NCI-H2196 treated with DMSO at 0.1 percent for 48 hours (cell line): Measurements from ENCODE around the gene ATRIP.
"Not testable (repeated sequence)": the region's sequence is repeated elsewhere in the genome, so short reads cannot be mapped to it uniquely, and the experiment has no call there.

Experiments
- DNase-seq: peaks from one replicate; lab custom pipeline; 2025; ENCODE audit not compliant: unreplicated experiment; lab: John Stamatoyannopoulos, UW

Gene ATRIP

DNA sequence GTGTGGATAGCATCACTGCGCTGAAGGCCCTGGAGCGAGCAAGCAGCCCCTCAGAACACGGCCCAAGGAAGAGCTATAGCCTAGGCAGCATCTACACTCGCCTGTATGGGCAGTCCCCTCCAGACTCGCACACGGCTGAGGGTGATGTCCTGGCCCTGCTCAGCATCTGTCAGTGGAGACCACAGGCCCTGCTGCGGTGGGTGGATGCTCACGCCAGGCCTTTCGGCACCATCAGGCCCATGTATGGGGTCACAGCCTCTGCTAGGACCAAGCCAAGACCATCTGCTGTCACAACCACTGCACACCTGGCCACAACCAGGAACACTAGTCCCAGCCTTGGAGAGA, 20.5 kb downstream of the ATRIP start:
- DNase-seq, result no peak

DNA sequence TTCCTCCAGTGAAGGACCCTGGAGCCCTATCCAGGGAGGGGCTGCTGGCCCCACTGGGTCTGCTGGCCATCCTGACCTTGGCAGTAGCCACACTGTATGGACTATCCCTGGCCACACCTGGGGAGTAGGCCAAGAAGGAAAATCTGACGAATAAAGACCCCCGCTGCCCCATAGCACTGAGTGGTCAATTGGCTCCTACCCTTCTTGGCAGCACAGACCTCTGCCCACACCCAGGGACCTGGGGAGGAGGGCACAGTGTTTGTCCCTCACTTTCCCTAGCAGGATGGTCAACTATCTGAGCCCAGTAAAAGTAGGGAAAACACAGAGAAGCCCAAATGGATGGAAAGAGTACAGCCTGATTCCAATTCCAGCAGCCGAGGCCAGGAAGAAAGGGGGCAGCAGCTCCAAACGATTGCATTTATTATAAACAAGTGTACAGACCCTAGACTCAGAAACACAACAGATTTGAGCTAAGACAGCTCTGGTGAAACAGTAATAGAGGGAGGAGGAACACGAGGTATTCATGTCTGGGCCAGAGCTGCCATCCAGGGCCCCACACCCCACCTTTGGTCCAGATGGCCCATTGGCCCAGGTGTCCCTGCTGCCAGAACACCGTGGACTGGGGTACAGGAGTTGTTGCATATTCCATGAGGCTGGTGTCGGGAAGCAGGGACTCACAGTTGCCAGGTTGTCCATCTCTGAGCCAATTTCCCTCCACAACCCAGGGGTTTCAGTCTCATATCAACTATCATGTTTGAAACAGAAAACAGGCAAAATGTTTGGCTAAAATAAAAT, 21.1 kb downstream of the ATRIP start:
- no peak for DNase-seq

GRCh38 chr3:48468329-48468731, 21.8 kb downstream of the ATRIP start:
- no peak for DNase-seq

GRCh38 chr3:48469046-48469915, 22.7 kb downstream of the ATRIP start:
- DNase-seq, result no peak

GRCh38 chr3:48470286-48470685, 23.7 kb downstream of the ATRIP start:
- no peak for DNase-seq

DNA sequence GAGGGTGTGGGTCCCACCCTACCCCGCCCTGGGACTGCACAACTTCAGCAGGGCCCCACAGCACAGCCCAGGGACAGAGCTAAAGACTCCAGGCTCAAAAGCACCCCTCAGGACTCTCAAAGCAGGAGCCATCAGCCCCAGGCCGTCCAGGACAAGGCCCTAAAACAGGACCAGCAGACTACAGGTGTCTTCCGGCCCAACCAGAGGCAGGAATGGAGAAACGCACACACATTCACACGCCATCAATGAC, 26.1 kb downstream of the ATRIP start:
- no peak for DNase-seq

GRCh38 chr3:48472923-48473616, 26.5 kb downstream of the ATRIP start:
- peak; percentile 51 for DNase-seq

DNA sequence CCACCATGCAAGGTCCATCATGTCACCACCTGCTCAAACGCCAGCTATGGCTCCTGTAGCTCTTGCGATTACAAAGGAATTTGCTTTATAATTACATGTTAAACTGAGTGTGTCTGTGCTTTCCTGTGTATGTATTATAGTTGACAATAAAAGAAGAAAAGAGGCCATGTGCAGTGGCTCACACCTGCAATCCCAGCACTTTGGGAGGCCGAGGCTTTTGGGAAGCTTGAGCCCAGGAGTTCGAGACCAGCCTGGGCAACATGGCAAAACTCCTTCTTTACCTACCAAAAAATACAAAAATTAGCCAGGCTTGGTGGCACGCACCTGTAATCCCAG, 27.0 kb downstream of the ATRIP start:
- DNase-seq, result no peak

DNA sequence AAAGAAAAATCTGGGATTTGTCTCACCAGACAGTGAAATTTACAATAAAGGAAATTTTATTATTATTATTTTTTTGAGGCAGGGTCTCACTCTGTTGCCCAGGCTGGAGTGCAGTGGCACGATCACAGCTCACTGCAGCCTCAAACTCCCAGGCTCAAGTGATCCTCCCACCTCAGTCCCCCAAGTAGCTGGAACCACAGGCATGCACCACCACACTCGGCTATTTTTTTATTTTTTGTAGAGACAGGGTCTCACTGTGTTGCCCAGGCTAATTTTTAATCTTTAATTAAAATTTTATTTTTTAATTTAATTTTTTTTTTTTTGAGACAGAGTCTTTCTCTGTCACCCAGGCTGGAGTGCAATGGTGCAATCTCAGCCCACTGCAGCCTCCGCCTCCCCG, 27.5 kb downstream of the ATRIP start:
- not testable (repeated sequence) for DNase-seq

DNA sequence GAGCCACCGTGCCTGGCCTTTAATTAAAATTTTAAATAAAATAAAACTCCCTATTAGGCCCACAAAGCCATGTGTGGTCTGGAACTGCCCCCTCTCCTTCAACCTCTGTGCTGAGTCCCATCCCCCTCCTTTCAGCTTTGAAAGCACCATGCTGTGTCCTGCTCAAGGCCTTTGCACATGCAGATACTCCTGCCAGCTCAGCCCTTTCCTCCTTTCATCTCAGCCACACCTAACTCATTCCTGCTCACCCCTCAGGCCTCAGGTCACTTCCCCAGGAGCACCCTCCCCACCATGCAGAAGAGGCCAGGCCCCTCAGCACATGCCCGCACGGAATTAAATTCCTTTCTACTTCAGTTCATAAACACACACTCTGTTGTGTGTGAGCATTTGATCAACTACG, 28.1 kb downstream of the ATRIP start:
- no peak for DNase-seq

DNA sequence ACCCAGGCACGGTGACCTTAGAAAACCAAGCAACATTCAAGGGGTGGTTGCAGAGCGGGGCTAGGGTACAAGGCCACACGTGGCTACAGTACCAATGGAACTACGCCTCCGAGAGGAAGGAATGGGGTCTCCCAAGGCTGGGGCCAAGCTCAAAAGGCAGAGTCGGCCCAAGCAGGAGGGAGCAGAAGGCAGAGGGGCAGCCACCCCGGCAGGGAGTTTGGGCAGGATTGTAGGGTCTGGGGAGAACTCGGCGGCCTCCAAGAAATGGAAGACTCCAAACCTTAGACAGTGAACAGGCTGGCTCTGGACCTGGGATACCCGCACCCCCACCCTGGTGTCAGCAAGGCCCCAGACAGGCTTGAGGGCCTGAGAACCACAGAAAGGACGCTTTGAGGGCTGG, 28.7 kb downstream of the ATRIP start:
- no peak for DNase-seq

GRCh38 chr3:48476426-48477053, 30.0 kb downstream of the ATRIP start:
- no peak for DNase-seq

DNA sequence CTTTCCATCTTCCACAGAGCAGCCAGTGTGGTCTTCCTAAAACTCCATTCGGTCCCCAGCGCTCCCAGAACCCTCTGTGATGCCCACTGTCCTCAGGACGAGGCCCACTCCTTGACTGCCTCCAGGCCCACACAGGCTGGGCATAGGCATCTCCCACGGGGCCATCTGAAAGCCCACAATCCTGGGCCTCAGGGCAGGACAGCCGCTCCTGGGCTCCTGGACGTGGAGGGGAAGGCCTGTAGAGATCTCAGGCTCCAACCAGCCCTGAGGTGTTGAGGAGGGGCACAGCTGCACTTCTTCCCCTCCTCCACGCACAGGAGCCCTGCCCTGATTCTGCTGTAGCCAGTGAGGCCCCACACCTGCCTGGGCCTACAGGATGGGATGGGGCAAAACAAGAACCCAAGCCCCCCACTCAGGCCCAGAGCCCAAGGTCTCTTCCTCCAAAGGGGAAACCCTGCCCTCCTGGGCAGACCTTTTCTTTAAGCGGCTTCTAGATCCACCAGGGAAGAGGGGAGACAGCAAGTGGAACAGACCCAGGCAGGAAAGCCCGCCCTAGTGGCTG, 31.5 kb downstream of the ATRIP start:
- no peak for DNase-seq

DNA sequence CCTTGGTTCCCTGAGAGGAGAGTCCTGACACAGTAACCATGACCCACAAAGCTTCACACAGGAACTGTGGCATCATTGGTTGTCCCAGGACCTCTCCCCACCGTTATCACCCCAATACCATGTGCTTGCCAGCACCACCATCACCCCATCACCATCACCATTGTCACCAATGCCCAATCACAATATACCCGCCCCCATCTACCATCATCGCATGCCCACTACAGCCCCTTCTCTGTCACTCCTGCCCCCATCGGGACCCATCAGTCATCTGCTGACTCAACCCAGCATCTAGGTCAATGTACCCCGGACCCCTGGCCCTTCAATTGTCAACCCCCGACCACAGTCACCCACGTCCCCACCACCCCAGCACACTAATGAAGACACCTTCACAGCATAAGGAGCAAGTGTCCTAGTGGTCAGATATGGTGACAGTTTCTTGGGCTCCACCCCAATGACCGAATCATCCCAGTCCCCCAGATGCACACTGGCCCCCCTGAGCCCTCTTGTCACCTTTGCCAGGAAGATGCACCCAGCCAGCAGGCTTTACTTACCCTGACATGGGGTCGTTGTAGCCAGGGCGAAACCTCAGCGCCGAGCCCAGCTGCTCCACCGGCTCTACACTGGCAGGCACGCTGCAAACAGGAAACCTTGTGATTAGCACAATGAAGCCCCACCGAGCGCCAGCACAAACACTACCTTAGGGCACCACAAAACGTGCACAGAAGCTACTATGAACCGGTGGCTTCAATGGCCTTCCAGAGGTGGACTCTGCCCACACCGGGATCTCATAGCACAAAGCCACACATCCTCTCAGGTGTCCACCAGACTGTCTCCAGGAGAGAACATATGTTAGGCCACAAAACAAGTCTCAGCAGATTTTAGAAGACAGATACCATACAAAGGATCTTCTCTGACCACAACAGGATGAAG, 32.4 kb downstream of the ATRIP start:
- no peak for DNase-seq

DNA sequence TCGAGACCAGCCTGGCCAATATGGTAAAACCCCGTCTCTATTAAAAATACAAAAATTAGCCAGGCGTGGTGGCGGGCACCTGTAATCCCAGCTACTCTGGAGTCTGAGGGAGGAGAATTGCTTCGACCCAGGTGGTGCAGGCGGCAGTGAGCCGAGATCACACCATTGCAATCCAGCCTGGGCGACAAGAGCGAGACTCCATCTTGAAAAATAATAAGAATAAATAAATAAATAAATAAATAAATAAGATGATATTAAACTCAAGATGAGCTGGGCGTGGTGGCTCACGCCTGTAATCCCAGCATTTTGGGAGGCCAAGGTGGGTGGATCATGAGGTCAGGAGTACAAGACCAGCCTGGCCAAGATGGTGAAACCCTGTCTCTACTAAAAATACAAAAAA, 34.4 kb downstream of the ATRIP start:
- DNase-seq, result not testable (repeated sequence)

GRCh38 chr3:48482822-48483221, 36.3 kb downstream of the ATRIP start:
- not testable (repeated sequence) for DNase-seq

DNA sequence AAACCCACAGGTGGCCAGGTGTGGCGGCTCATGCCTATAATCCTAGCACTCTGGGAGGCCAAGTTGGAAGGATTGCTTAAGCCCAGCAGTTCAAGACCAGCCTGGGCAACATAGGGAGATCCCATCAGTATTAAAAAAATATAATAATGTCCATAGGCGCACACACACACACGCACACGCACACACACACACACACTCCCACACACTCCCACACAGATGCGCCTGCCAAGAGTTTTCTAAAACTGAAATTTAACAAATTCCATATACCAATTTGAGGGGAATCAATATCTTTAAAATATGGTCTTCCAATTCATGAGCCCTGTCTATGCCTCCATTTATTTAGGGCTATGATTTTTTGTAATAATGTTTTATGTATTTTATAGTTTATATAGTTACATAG, 40.4 kb downstream of the ATRIP start:
- DNase-seq, result no peak

DNA sequence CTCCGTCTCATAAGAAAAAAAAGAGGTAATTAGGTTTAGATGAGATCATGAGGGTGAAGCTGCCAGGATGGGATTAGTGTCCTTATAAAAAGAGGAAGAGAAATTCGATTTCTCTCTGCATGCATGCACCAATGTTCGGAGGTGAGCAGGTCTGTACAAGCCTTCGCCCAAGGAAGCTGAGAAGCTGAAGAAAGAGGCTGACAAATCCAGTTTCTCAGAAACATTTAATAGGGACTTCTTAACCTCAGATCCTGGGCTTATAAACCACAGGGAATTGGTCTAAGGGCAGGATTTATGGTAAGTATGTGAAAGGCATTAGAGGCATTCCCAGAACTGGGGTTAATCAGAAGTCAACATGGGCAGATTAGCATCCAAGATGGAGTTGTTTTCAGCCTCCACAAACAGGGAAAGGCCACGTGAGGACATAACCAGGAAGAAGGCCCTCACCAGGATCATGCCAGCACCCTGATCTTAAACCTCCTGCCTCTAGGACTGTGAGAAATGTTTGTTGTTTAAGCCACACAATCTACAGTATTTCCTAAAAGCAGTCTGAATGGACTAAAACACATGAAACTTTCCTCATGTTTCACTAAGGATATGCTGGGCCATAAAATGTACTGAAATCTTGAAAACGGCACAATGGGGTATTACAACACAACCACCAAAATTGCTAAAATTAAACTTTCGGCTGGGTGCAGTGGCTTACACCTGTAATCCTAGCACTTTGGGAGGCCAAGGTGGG, 46.1 kb downstream of the ATRIP start:
- no peak for DNase-seq

- no peak for DNase-seq
Observed at GRCh38 chr3:48493203-48493501, 46.6 kb downstream of the ATRIP start.

DNA sequence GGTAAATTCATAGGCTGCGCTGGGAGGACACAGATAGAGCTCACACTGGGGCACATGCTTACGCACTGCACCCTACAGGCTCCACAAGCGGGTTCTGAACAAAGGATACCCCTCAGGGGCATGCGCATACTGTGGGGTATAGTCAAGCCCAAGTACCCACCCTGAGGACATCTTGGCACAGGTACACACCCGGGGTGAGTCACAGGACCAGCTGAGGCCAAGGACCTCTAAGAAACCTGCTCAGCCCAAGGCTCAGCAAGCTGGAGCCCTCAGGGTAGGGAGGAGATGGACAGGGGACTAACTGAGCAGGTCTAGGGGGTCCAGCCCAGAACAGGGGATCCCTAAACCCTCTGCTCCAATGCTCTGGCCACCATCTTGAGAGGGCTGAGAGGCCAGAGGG, 54.1 kb downstream of the ATRIP start:
- no peak for DNase-seq
